Ascending aorta (tissue), 2 donors: ENCODE data around the gene NIF3L1. TPM values are rescaled to one million over a fixed set of nuclear protein-coding genes. Genes with fewer than 3 reads are reported as not detected.

Experiments
- DNase-seq, 2 donors: peaks; one replicate each; pipeline ENCODE4 v3.0.0-alpha.2; 2019; ENCODE audit warnings: low spot score in 2 of 2
- H3K27ac ChIP-seq, 2 donors: fragments of 200-600 bp; sonication (generic); one replicate each; pipeline ENCODE4 v1.5.1; 2016 to 2017; ENCODE audit warnings: mild to moderate bottlenecking in 1 of 2
- H3K27me3 ChIP-seq: fragments of 200-600 bp; sonication (generic); one replicate; pipeline ENCODE4 v1.5.1; 2017
- H3K36me3 ChIP-seq, 2 donors: fragments of 200-600 bp; sonication (generic); one replicate each; pipeline ENCODE4 v1.5.1; 2016
- H3K4me1 ChIP-seq, 2 donors: fragments of 200-600 bp; sonication (generic); one replicate each; pipeline ENCODE4 v1.5.1; 2016 to 2017; ENCODE audit warnings: mild to moderate bottlenecking in 1 of 2
- H3K4me3 ChIP-seq, 2 donors: fragments of 200-600 bp; sonication (generic); one replicate each; pipeline ENCODE4 v1.5.1; 2016 to 2017; ENCODE audit warnings: mild to moderate bottlenecking in 1 of 2
- H3K9me3 ChIP-seq, 2 donors: fragments of 200-600 bp; sonication (generic); one replicate each; pipeline ENCODE4 v1.5.1; 2016
- intact Hi-C: fragments of 100-400 bp; cut with DNase I; formaldehyde crosslinking; loops from one replicate; pipeline ENCODE4 v1.15.1; 2023
- total RNA-seq: library from RNA; depleted of rRNA; stranded (reverse); fragments of >200 nt; gene quantifications from one replicate; pipeline ENCODE4 v1.1.0, GENCODE V29; 2016
- TF ChIP-seq, protein P1 (sequence below), 3 experiments: fragments of 200-600 bp in 2 of 3; fragments of 450-650 bp in 1 of 3; sonication (generic) in 2 of 3; IDR thresholded peaks; one replicate each; pipeline ENCODE4 v1.5.1; 2016 to 2019; ENCODE audit warnings: antibody characterized with exemption in 3 of 3, mild to moderate bottlenecking in 1 of 3, moderate library complexity in 1 of 3

The NIF3L1 gene
- total RNA-seq, 1 donor from 2014 or later, result 55.3 TPM

DNA sequence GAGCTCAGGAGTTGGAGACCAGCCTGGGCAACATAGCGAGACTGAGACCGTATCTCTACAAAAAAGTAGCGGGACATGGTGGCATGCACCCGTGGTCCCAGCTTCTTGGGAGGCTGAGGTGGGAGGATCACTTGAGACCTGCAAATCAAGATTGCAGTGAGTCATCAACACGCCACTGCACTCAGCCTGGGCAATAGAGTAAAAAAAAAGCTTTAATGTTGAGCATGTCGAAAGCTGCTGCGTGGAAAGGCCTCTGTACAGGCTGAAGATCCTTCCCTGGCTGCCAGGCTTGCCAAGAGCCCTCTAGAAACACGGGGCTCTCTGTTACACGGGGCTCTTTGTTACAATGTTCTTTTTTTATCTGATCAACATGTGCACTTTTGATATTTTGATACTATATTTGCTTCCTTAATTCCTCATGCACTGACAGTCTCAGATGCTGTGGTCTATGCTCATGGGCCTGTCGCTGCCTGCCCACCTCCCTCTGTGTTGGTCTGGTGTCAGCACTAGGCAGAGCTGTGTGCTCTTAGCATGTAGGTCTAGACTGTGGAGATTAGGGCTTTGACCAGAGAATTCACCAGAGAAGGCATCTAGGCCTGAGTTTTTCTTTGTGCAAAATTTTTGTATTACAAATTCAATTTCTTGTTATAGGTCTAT, 43.4 kb upstream of the NIF3L1 start:
- no peak overlapping the region for H3K4me3 ChIP-seq
- TF ChIP-seq, protein P1, sequence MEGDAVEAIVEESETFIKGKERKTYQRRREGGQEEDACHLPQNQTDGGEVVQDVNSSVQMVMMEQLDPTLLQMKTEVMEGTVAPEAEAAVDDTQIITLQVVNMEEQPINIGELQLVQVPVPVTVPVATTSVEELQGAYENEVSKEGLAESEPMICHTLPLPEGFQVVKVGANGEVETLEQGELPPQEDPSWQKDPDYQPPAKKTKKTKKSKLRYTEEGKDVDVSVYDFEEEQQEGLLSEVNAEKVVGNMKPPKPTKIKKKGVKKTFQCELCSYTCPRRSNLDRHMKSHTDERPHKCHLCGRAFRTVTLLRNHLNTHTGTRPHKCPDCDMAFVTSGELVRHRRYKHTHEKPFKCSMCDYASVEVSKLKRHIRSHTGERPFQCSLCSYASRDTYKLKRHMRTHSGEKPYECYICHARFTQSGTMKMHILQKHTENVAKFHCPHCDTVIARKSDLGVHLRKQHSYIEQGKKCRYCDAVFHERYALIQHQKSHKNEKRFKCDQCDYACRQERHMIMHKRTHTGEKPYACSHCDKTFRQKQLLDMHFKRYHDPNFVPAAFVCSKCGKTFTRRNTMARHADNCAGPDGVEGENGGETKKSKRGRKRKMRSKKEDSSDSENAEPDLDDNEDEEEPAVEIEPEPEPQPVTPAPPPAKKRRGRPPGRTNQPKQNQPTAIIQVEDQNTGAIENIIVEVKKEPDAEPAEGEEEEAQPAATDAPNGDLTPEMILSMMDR (IDR thresholded peaks at IDR 0.05), result no peak
- H3K36me3 ChIP-seq, result peaks cover 0 to 6% of the 10 kb centered on the region in 2 donors
- intact Hi-C loops, result no loop called here
- no peaks in the 10 kb centered on the region for H3K9me3 ChIP-seq
- no peak overlapping the region for H3K27ac ChIP-seq
- H3K27me3 ChIP-seq, result no peaks in the 10 kb centered on the region
- no peak for DNase-seq
- H3K4me1 ChIP-seq, result no peaks in the 10 kb centered on the region

DNA sequence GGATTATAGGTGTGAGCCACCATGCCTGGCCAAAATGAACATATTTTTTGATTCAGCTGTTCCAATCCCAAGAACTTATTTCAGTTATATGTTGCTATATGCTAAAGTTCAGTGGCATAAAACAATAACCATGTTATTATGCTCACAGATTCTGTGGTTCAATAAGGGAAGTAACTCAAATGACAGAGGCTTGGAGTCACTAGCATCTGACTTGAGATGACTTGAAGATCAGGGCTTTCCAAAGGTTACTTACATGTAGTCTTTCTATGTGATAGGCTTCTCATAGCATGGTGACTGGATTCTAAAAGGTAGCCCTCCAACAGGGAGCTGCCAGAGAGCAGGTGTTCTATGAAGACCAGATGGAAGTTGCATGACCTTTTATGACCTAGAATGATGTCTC, 41.9 kb upstream of the NIF3L1 start:
- no peak for DNase-seq
- TF ChIP-seq, protein P1 (IDR thresholded peaks at IDR 0.05), result no peak
- intact Hi-C loops, result no loop called here
- Histone ChIP-seq H3K36me3 (peaks cover 14 to 21% of the 10 kb centered on the region in 2 donors), H3K27ac (no peak overlapping the region), H3K4me3 (no peak overlapping the region), H3K4me1 (no peaks in the 10 kb centered on the region), H3K9me3 (no peaks in the 10 kb centered on the region), H3K27me3 (no peaks in the 10 kb centered on the region)

DNA sequence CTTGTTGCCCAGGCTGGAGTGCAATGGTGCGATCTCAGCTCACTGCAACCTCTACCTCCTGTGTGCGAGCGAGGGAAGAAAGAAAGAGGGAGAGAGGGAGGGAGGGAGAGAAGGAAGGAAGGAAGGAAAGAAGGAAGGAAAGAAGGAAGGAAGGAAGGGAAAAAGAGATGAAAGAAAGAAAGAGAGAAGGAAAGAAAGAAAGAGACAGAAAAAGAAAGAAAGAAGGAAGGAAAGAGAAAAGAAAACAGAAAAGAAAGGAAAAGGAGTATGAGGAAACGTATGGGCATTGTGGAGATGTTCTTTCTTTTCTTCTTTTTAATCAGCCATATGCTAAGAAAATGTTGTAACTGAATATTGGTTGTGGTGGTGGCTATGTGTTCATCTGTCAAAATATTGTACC, 41.2 kb upstream of the NIF3L1 start:
- no peaks in the 10 kb centered on the region for H3K27me3 ChIP-seq
- no peaks in the 10 kb centered on the region for H3K9me3 ChIP-seq
- DNase-seq, result no peak
- TF ChIP-seq, protein P1 (IDR thresholded peaks at IDR 0.05), result no peak
- peaks cover 20 to 28% of the 10 kb centered on the region in 2 donors for H3K36me3 ChIP-seq
- intact Hi-C loops, result no loop called here
- H3K27ac ChIP-seq, result no peak overlapping the region
- H3K4me3 ChIP-seq, result no peak overlapping the region
- no peaks in the 10 kb centered on the region for H3K4me1 ChIP-seq

DNA sequence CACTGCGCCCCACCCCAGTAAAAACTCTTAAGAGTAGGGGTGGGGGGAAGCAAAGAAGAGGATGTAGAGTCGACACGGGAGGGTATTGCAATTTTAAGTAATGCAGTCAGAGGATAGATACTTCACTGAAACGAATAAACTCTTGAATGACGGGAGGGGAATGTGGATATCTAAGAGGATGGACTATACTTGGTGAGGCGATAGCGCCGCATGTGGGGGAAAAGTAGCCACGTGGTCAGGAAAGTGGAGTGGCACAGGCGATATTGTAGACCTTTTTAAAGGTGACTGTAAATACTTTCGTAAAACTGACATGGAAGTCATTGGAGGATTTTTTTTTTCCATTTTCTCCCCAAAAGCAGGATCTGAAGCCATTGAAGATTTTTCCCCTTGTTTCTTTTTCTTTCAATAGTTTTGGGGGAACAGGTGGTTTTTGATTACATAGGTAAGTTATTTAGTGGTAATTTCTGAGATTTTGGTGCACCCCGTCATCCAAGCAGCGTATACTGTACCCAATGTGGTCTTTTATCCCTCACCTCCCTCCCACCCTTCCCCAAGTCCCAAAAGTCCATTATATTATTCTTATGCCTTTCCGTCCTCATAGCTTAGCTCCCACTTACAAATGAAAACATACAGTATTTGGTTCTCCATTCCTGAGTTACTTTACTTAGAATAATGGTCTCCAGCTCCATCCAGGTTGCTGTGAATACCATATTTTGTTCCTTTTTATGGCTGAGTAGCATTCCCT, 38.5 kb upstream of the NIF3L1 start:
- Histone ChIP-seq H3K9me3 (no peaks in the 10 kb centered on the region), H3K4me3 (no peak overlapping the region), H3K27me3 (no peaks in the 10 kb centered on the region), H3K4me1 (no peaks in the 10 kb centered on the region), H3K27ac (no peak overlapping the region), H3K36me3 (peaks cover 48 to 55% of the 10 kb centered on the region in 2 donors)
- intact Hi-C loops, result no loop called here
- TF ChIP-seq, protein P1 (IDR thresholded peaks at IDR 0.05), result no peak
- DNase-seq, result no peak

DNA sequence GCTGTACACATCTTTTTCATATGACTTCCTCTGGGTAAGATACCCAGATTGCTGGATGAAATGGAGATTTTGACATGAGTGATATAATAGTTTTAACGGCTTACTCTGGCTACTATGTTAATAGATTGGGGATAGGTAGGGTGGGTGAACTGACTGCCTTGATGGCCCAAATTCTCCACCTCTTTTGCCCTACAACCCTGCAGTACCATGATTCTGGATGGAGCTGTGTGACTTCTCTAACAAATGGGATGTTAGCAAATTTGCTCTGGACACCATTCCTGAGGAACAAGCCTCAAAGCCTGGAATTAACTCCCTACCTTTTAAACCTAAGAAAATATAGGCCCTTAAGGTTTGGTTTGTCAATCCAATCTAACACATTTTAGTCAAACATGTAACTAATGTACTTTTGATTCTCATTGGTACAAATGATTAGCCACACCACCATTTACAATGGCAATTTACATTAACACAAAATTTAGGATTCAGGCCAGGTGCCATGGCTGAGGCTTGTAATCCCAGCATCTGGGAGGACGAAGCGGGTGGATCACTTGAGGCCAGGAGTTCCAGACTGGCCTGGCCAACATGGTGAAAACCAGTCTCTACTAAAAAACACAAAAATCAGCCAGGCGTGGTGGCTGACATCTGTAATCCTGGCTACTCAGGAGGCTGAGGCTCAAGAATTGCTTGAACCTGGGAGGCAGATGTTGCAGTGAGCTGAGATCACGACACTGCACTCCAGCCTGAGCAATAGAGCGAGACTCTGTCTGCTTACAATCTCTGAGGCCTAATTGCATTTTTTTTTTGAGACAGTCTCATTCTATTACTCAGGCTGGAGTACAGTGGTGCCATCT, 37.5 kb upstream of the NIF3L1 start:
- Histone ChIP-seq H3K27ac (no peak overlapping the region), H3K27me3 (no peaks in the 10 kb centered on the region), H3K4me3 (no peak overlapping the region), H3K4me1 (no peaks in the 10 kb centered on the region), H3K36me3 (peaks cover 57 to 65% of the 10 kb centered on the region in 2 donors), H3K9me3 (no peaks in the 10 kb centered on the region)
- intact Hi-C loops, result no loop called here
- DNase-seq, result no peak
- TF ChIP-seq, protein P1 (IDR thresholded peaks at IDR 0.05), result no peak
